ENCODE data around the gene SLC10A1. TPM values are rescaled to one million over a fixed set of nuclear protein-coding genes. Genes with fewer than 3 reads are reported as not detected.

Gene SLC10A1
- total and polyA plus RNA-seq, 12 donors: not detected

DNA sequence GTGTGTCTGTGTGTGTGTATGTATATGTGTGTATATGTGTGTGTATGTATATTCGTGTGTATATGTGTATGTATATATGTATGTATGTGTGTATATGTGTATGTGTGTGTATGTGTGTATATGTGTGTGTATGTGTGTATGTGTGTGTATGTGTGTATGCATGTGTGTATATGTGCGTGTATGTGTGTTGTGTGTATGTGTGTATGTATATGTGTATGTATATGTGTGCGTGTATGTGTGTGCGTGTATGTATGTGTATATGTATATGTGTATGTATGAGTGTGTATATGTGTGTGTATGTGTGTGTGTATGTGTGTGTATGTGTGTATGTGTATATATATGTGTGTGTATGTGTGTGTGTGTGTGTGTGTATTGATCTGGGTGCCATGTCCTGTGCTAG is 31.8 kb upstream of the SLC10A1 start:
- no peak overlapping the region for H3K27ac ChIP-seq
- no peak overlapping the region for H3K4me3 ChIP-seq
- intact Hi-C loops (cut with DNase I): no loop called here
- H3K9me3 ChIP-seq: peaks cover 0 to 29% (median 9%) of the 10 kb centered on the region in 11 donors
- 65 to 92% methylated on average over 4 of the region's 4 CpGs for WGBS, 2 donors
- H3K27me3 ChIP-seq: peaks cover 0 to 11% (median 0%) of the 10 kb centered on the region in 7 donors
- ATAC-seq: no peak
- TF ChIP-seq, protein P1, sequence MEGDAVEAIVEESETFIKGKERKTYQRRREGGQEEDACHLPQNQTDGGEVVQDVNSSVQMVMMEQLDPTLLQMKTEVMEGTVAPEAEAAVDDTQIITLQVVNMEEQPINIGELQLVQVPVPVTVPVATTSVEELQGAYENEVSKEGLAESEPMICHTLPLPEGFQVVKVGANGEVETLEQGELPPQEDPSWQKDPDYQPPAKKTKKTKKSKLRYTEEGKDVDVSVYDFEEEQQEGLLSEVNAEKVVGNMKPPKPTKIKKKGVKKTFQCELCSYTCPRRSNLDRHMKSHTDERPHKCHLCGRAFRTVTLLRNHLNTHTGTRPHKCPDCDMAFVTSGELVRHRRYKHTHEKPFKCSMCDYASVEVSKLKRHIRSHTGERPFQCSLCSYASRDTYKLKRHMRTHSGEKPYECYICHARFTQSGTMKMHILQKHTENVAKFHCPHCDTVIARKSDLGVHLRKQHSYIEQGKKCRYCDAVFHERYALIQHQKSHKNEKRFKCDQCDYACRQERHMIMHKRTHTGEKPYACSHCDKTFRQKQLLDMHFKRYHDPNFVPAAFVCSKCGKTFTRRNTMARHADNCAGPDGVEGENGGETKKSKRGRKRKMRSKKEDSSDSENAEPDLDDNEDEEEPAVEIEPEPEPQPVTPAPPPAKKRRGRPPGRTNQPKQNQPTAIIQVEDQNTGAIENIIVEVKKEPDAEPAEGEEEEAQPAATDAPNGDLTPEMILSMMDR (IDR thresholded peaks at IDR 0.05): no peak
- no peaks in the 10 kb centered on the region for H3K4me1 ChIP-seq
- H3K36me3 ChIP-seq: no peaks in the 10 kb centered on the region
- DNase-seq: no peak

DNA sequence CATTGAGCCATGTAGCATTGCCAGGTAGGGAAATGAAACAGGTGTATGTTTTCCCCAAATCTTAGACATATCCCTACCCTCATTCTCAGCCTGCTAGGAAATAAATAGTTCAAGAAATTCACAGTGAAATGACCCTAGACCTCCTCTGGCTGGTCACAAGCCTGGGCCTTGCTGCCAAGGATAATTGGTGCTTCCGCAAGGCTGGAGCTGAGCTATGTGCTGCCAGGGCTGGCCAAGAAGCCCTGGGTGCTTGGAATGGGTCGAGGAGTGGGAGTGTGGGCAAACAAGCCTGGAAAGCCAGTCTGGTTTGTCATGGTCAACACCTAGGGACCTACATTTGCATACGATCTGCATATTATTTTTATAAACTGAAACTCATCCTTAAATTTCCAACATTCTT is 31.3 kb upstream of the SLC10A1 start:
- no peak for ATAC-seq
- H3K36me3 ChIP-seq: no peaks in the 10 kb centered on the region
- H3K27ac ChIP-seq: no peak overlapping the region
- TF ChIP-seq, protein P1 (IDR thresholded peaks at IDR 0.05): no peak
- no peaks in the 10 kb centered on the region for H3K4me1 ChIP-seq
- intact Hi-C loops (cut with DNase I): no loop called here
- peaks cover 0 to 29% (median 9%) of the 10 kb centered on the region in 11 donors for H3K9me3 ChIP-seq
- DNase-seq: no peak
- H3K4me3 ChIP-seq: no peak overlapping the region
- peaks cover 0 to 11% (median 0%) of the 10 kb centered on the region in 7 donors for H3K27me3 ChIP-seq
- 89 to 93% methylated on average over 3 of the region's 3 CpGs for WGBS, 2 donors

DNA sequence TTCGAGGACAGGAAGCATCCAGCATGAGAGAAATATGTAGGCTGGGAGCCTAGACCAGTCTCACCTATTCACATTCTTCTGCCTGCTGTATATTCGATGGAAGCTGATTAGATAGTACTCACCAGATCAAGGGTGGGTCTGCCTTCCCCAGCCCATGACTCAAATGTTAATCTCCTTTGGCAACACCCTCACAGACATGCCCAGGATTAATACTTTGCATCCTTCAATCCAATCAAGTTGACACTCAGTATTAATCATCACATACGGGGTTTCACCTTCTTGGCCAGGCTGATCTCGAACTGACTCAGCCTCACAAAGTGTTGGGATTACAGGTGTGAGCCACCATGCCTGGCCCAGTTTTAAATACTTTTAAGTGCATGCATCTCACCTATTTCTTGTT is 30.5 kb upstream of the SLC10A1 start:
- ATAC-seq: no peak
- H3K9me3 ChIP-seq: peaks cover 0 to 29% (median 9%) of the 10 kb centered on the region in 11 donors
- no peak overlapping the region for H3K4me3 ChIP-seq
- no peak for DNase-seq
- no peak overlapping the region for H3K27ac ChIP-seq
- 44 to 51% methylated on average over 4 of the region's 4 CpGs for WGBS, 2 donors
- H3K27me3 ChIP-seq: peaks cover 0 to 11% (median 0%) of the 10 kb centered on the region in 7 donors
- H3K36me3 ChIP-seq: no peaks in the 10 kb centered on the region
- H3K4me1 ChIP-seq: no peaks in the 10 kb centered on the region
- intact Hi-C loops (cut with DNase I): no loop called here
- TF ChIP-seq, protein P1 (IDR thresholded peaks at IDR 0.05): no peak

DNA sequence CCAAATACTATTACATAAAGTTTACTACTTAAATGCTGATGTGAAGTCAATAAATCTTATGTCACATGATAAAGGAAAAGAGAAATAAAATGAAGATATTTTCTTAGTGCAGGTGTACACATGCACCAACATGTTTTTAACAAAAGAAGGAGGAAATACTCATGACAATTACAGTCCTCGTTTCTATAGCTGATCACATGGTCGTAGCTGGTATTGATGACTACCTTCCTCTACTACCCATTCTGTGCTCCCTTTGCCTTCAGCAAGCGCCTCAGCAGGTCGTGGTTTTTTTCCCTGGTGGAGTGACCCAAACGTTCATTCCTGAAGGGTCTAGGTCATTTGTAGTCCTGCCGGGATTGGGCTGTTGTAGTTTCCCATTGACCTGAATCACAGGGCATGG is 25.4 kb upstream of the SLC10A1 start:
- intact Hi-C loops (cut with DNase I): no loop called here

More for the DNA sequence above, 25.4 kb upstream of the SLC10A1 start:
- H3K4me1 ChIP-seq: peaks cover 0 to 4% (median 0%) of the 10 kb centered on the region in 9 donors
- TF ChIP-seq, protein P1 (IDR thresholded peaks at IDR 0.05): no peak
- no peak overlapping the region for H3K4me3 ChIP-seq
- no peaks in the 10 kb centered on the region for H3K36me3 ChIP-seq
- WGBS, 2 donors: 74 to 78% methylated on average over 6 of the region's 6 CpGs
- no peak overlapping the region for H3K27ac ChIP-seq
- ATAC-seq (no peak), DNase-seq (no peak)
- H3K27me3 ChIP-seq: peaks cover 0 to 29% (median 15%) of the 10 kb centered on the region in 7 donors
- peaks cover 0 to 12% (median 0%) of the 10 kb centered on the region in 11 donors for H3K9me3 ChIP-seq
